HepG2 (cell line): ENCODE data around the gene PAIP2. TPM values are rescaled to one million over a fixed set of nuclear protein-coding genes. Genes with fewer than 3 reads are reported as not detected.
A peak's percentile ranks its signal among the peaks of the same experiment; 100 is the strongest.

Source experiments
- ATAC-seq: fragments of 200-7000 bp; cut with Tn5 transposase; 3 replicates; pipeline ENCODE4 v1.9.1; 2020; ENCODE audit warnings: mild to moderate bottlenecking, moderate library complexity
- BruUV-seq: library from RNA; stranded (reverse); fragments of 400-500 nt; replicated peaks from 2 replicates; lab custom pipeline; 2021; lab: Mats Ljungman, UMichigan
- CTCF ChIA-PET: fragments of 300-600 bp; formaldehyde crosslinking; extraction: SDS; loops from one replicate; lab custom pipeline; 2021; ENCODE audit warnings: low total read pairs, inconsistent platforms, low intra/inter-chr PET ratio; lab: Yijun Ruan, JAX
- POLR2A ChIA-PET: fragments of 350-600 bp; sonication (Branson Sonifier 250); formaldehyde crosslinking; loops from one replicate; lab custom pipeline; 2020; ENCODE audit warnings: antibody characterized with exemption, inconsistent platforms; lab: Yijun Ruan, JAX
- DNase-seq: peaks from one replicate; pipeline ENCODE4 v3.0.0-alpha.2; 2015; ENCODE audit warnings: low spot score
- FAIRE-seq: peaks from 3 replicates; lab custom pipeline; 2011; peaks lifted over from hg19 to GRCh38; lab: Jason Lieb, UNC
- H2AFZ ChIP-seq: one replicate; pipeline ENCODE4 v1.6.1; 2011; ENCODE audit warnings: low read length, inconsistent platforms
- H3K27ac ChIP-seq: fragments of 300-600 bp; 3 replicates; pipeline ENCODE4 v1.8.0; 2011; ENCODE audit warnings: mixed run types, mild to moderate bottlenecking, mixed read lengths, low read length, inconsistent platforms; ENCODE audit not compliant: insufficient read depth; ENCODE audit errors: extremely low read length
- H3K27me3 ChIP-seq, 2 experiments: fragments of 200-600 bp in 1 of 2; 2 replicates in 1 of 2; 3 replicates in 1 of 2; pipeline versions ENCODE4 v1.6.0 to v1.8.0; 2011; ENCODE audit warnings: low read length in 2 of 2, mild to moderate bottlenecking in 2 of 2, moderate library complexity in 2 of 2, inconsistent platforms in 1 of 2; ENCODE audit not compliant: insufficient read depth in 2 of 2, control insufficient read depth in 1 of 2
- H3K36me3 ChIP-seq, 2 experiments: fragments of 200-600 bp in 1 of 2; replicated peaks in 1 of 2; 2 replicates in 1 of 2; 3 replicates in 1 of 2; pipeline versions ENCODE4 v1.5.1 to v1.8.0; 2011; ENCODE audit warnings: low read length in 2 of 2, inconsistent platforms in 1 of 2; ENCODE audit not compliant: insufficient read depth in 2 of 2, control insufficient read depth in 1 of 2
- H3K4me1 ChIP-seq: 2 replicates; pipeline ENCODE4 v1.5.1; 2012; ENCODE audit warnings: low read length, inconsistent platforms; ENCODE audit not compliant: insufficient read depth
- H3K4me2 ChIP-seq: 2 replicates; pipeline ENCODE4 v1.6.0; 2011; ENCODE audit warnings: low read depth, low read length, inconsistent platforms
- H3K4me3 ChIP-seq, 3 experiments: fragments of 200-600 bp in 1 of 3; sonication (generic), shearing (Covaris generic) in 1 of 3; replicated peaks in 1 of 3; 2 replicates each; pipeline ENCODE4 v1.5.1; 2011 to 2016; ENCODE audit warnings: low read length in 3 of 3, inconsistent platforms in 2 of 3, low read depth in 2 of 3, mild to moderate bottlenecking in 2 of 3, control low read depth in 1 of 3, mixed read lengths in 1 of 3; ENCODE audit not compliant: insufficient read depth in 1 of 3
- H3K79me2 ChIP-seq: one replicate; pipeline ENCODE4 v1.6.1; 2011; ENCODE audit warnings: low read length, inconsistent platforms; ENCODE audit not compliant: insufficient read depth
- H3K9ac ChIP-seq: 2 replicates; pipeline ENCODE4 v1.6.0; 2011; ENCODE audit warnings: mild to moderate bottlenecking, low read depth, low read length, inconsistent platforms; ENCODE audit not compliant: insufficient read depth
- H3K9me3 ChIP-seq: 2 replicates; pipeline ENCODE4 v1.5.1; 2012; ENCODE audit warnings: mild to moderate bottlenecking, low read length
- H4K20me1 ChIP-seq: 2 replicates; pipeline ENCODE4 v1.6.0; 2011; ENCODE audit warnings: inconsistent platforms, mild to moderate bottlenecking, low read length, moderate library complexity; ENCODE audit not compliant: insufficient read depth
- CBX5 ChIP-seq: sonication (generic); formaldehyde crosslinking; IDR thresholded peaks from 2 replicates; pipeline ENCODE4 v1.4.0; 2020; ENCODE audit warnings: missing genetic modification reagents, borderline replicate concordance
- FIP1L1 ChIP-seq: fragments of 200-400 bp; formaldehyde crosslinking; IDR thresholded peaks from 2 replicates; pipeline ENCODE4 v1.6.1; 2018; ENCODE audit warnings: low read depth, mild to moderate bottlenecking, low read length, moderate library complexity, borderline replicate concordance; ENCODE audit not compliant: insufficient read depth
- FOXK1 ChIP-seq: sonication (generic); formaldehyde crosslinking; IDR thresholded peaks from 2 replicates; pipeline ENCODE4 v1.4.0; 2020; ENCODE audit warnings: low read depth, missing genetic modification reagents, borderline replicate concordance
- HMGA1 ChIP-seq: sonication (generic); formaldehyde crosslinking; conservative IDR thresholded peaks from 2 replicates; pipeline ENCODE4 v1.4.0; 2020; ENCODE audit warnings: missing genetic modification reagents
- HNRNPLL ChIP-seq: fragments of 200-400 bp; formaldehyde crosslinking; IDR thresholded peaks from 2 replicates; pipeline ENCODE4 v1.6.1; 2017; ENCODE audit warnings: mild to moderate bottlenecking, low read depth, low read length; ENCODE audit not compliant: poor library complexity, severe bottlenecking
- MIER3 ChIP-seq: IDR thresholded peaks from 2 replicates; pipeline ENCODE4 v1.6.1; 2016; ENCODE audit warnings: missing compliant biosample characterization, borderline replicate concordance
- SRSF1 ChIP-seq: fragments of 200-400 bp; formaldehyde crosslinking; optimal IDR thresholded peaks from 2 replicates; pipeline ENCODE3; 2017; ENCODE audit warnings: mild to moderate bottlenecking, low read depth, low read length, moderate library complexity
- ZEB1 ChIP-seq: IDR thresholded peaks from 2 replicates; pipeline ENCODE4 v1.6.1; 2012; ENCODE audit warnings: mild to moderate bottlenecking, low read depth, inconsistent platforms; ENCODE audit not compliant: insufficient replicate concordance
- ZNF18 ChIP-seq: sonication (generic); formaldehyde crosslinking; IDR thresholded peaks from 2 replicates; pipeline ENCODE4 v1.8.0; 2022; ENCODE audit warnings: mild to moderate bottlenecking, missing genetic modification reagents; ENCODE audit not compliant: insufficient replicate concordance
- ZNF441 ChIP-seq: sonication (generic); formaldehyde crosslinking; IDR thresholded peaks from 2 replicates; pipeline ENCODE4 v1.7.0; 2021; ENCODE audit warnings: missing genetic modification reagents, borderline replicate concordance
- ZNF496 ChIP-seq: sonication (generic); formaldehyde crosslinking; IDR thresholded peaks from 2 replicates; pipeline ENCODE4 v1.8.1; 2023; ENCODE audit warnings: mild to moderate bottlenecking, moderate library complexity, missing genetic modification reagents; ENCODE audit not compliant: insufficient replicate concordance
- WGBS: methylation state at CpG from one replicate; pipeline ENCODE4 v1.1.6; 2017; ENCODE audit warnings: low lambda C conversion rate; 5-methylcytosine and 5-hydroxymethylcytosine counted together
- in situ Hi-C: cut with HindIII; loops from 2 replicates; pipeline ENCODE4 v1.10.0; 2017; ENCODE audit warnings: low pct_unique_long_range_greater_than_20kb; ENCODE audit not compliant: extremely low pct_ligation_motif_present
- intact Hi-C: fragments of 100-400 bp; cut with micrococcal nuclease; formaldehyde crosslinking; loops from one replicate; pipeline ENCODE4 v1.10.0; 2022; ENCODE audit not compliant: unreplicated experiment
- polyA plus RNA-seq, 8 experiments: library from polyadenylated mRNA; depleted of rRNA in 3 of 8; stranded (reverse) in 7 of 8; unstranded in 1 of 8; fragments of >200 nt; fragmentation: Illumina TruSeq in 4 of 8; extraction: Trizol in 4 of 8; gene quantifications; 2 replicates each; pipeline versions ENCODE4 v1.2.1 to v1.2.3, GENCODE V29; 2011 to 2016; ENCODE audit warnings: low read depth in 4 of 8, missing spikeins in 1 of 8, mixed read lengths in 1 of 8; ENCODE audit not compliant: insufficient read depth in 1 of 8
- total RNA-seq, 5 experiments: library from RNA; depleted of rRNA; stranded (reverse); fragments of >200 nt; fragmentation: Illumina TruSeq; extraction: Trizol; gene quantifications; 2 replicates each; pipeline ENCODE4 v1.2.3, GENCODE V29; 2016; ENCODE audit warnings: low read depth in 1 of 5
- TF ChIP-seq, protein P1 (sequence below): IDR thresholded peaks from 2 replicates; pipeline ENCODE4 v1.4.0; 2020; ENCODE audit warnings: mild to moderate bottlenecking, missing genetic modification reagents
- TF ChIP-seq, protein P2 (sequence below): sonication (generic); formaldehyde crosslinking; conservative IDR thresholded peaks from 2 replicates; pipeline ENCODE4 v1.4.0; 2020; ENCODE audit warnings: mild to moderate bottlenecking, missing genetic modification reagents, moderate library complexity

The PAIP2 gene
- total and polyA plus RNA-seq, 2 of the 13 experiments (the other 11 are each of a cell fraction or from before 2014, with no cell fraction given): 61.5 to 76.3 TPM

GRCh38 chr5:139406963-139407362 is 65.3 kb downstream of the PAIP2 start:
- 0% methylated on average over 2 of the region's 2 CpGs for WGBS
- Histone ChIP-seq H3K27me3 (no peaks in the 10 kb centered on the region), H3K36me3 (no peaks in the 10 kb centered on the region), H2AFZ (no peak overlapping the region), H3K9ac (no peak overlapping the region), H3K4me1 (peaks cover 52% of the 10 kb centered on the region), H3K4me3 (peak overlapping the region in 1 of 3 experiments; percentile 14; a peak in 1 of 6 replicates), H3K4me2 (peak overlapping the region; percentile 68), H4K20me1 (no peaks in the 10 kb centered on the region; the same call in 1 of the 2 replicates), H3K9me3 (no peaks in the 10 kb centered on the region), H3K27ac (peak overlapping the region; percentile 27), H3K79me2 (peaks cover 2% of the 10 kb centered on the region)
- ChIA-PET POLR2A (interaction anchor here (1.0 to 2.6 kb wide), 6 partner anchors 19 to 154 kb away, joined by 4 to 16 read pairs (median 6); partner anchors contain the start of genes DNAJC18, PAIP2 and UBE2D2), CTCF (no interaction called here)
- peak; percentile 57 for FAIRE-seq
- intact Hi-C loops: no loop called here
- BruUV-seq: no TSS peak
- DNase-seq: no peak
- in situ Hi-C loops: no loop called here
- ATAC-seq: peak; percentile 12; the same call in 1 of the 3 replicates
- TF ChIP-seq ZNF441: no peak
- no peak for TF ChIP-seq ZEB1
- TF ChIP-seq, protein P1, sequence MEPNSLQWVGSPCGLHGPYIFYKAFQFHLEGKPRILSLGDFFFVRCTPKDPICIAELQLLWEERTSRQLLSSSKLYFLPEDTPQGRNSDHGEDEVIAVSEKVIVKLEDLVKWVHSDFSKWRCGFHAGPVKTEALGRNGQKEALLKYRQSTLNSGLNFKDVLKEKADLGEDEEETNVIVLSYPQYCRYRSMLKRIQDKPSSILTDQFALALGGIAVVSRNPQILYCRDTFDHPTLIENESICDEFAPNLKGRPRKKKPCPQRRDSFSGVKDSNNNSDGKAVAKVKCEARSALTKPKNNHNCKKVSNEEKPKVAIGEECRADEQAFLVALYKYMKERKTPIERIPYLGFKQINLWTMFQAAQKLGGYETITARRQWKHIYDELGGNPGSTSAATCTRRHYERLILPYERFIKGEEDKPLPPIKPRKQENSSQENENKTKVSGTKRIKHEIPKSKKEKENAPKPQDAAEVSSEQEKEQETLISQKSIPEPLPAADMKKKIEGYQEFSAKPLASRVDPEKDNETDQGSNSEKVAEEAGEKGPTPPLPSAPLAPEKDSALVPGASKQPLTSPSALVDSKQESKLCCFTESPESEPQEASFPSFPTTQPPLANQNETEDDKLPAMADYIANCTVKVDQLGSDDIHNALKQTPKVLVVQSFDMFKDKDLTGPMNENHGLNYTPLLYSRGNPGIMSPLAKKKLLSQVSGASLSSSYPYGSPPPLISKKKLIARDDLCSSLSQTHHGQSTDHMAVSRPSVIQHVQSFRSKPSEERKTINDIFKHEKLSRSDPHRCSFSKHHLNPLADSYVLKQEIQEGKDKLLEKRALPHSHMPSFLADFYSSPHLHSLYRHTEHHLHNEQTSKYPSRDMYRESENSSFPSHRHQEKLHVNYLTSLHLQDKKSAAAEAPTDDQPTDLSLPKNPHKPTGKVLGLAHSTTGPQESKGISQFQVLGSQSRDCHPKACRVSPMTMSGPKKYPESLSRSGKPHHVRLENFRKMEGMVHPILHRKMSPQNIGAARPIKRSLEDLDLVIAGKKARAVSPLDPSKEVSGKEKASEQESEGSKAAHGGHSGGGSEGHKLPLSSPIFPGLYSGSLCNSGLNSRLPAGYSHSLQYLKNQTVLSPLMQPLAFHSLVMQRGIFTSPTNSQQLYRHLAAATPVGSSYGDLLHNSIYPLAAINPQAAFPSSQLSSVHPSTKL (CRISPR knock-in tag): no peak
- no peak for TF ChIP-seq MIER3 (CRISPR knock-in tag)
- TF ChIP-seq FIP1L1: no peak
- no peak for TF ChIP-seq HMGA1 (CRISPR knock-in tag)
- no peak for TF ChIP-seq SRSF1
- TF ChIP-seq ZNF18 (CRISPR knock-in tag): peak; percentile 92
- TF ChIP-seq CBX5 (CRISPR knock-in tag): no peak
- no peak for TF ChIP-seq ZNF496 (CRISPR knock-in tag)
- TF ChIP-seq, protein P2, sequence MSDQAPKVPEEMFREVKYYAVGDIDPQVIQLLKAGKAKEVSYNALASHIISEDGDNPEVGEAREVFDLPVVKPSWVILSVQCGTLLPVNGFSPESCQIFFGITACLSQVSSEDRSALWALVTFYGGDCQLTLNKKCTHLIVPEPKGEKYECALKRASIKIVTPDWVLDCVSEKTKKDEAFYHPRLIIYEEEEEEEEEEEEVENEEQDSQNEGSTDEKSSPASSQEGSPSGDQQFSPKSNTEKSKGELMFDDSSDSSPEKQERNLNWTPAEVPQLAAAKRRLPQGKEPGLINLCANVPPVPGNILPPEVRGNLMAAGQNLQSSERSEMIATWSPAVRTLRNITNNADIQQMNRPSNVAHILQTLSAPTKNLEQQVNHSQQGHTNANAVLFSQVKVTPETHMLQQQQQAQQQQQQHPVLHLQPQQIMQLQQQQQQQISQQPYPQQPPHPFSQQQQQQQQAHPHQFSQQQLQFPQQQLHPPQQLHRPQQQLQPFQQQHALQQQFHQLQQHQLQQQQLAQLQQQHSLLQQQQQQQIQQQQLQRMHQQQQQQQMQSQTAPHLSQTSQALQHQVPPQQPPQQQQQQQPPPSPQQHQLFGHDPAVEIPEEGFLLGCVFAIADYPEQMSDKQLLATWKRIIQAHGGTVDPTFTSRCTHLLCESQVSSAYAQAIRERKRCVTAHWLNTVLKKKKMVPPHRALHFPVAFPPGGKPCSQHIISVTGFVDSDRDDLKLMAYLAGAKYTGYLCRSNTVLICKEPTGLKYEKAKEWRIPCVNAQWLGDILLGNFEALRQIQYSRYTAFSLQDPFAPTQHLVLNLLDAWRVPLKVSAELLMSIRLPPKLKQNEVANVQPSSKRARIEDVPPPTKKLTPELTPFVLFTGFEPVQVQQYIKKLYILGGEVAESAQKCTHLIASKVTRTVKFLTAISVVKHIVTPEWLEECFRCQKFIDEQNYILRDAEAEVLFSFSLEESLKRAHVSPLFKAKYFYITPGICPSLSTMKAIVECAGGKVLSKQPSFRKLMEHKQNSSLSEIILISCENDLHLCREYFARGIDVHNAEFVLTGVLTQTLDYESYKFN: 0 out of 2 replicates have a peak, but pooled peaks have one; percentile 34
- no peak for TF ChIP-seq HNRNPLL
- no peak for TF ChIP-seq FOXK1
